GM18498 (cell line): ENCODE data around the gene NR1H2.
A peak's percentile ranks its signal among the peaks of the same experiment; 100 is the strongest.
"Not testable (repeated sequence)": the region's sequence is repeated elsewhere in the genome, so short reads cannot be mapped to it uniquely, and the experiment has no call there.

Experiments
- ATAC-seq: cut with Tn5 transposase; IDR thresholded peaks from one replicate; pipeline ENCODE4 v1.9.1; 2021; ENCODE audit warnings: mild to moderate bottlenecking, moderate library complexity; ENCODE audit not compliant: unreplicated experiment

The NR1H2 gene

DNA sequence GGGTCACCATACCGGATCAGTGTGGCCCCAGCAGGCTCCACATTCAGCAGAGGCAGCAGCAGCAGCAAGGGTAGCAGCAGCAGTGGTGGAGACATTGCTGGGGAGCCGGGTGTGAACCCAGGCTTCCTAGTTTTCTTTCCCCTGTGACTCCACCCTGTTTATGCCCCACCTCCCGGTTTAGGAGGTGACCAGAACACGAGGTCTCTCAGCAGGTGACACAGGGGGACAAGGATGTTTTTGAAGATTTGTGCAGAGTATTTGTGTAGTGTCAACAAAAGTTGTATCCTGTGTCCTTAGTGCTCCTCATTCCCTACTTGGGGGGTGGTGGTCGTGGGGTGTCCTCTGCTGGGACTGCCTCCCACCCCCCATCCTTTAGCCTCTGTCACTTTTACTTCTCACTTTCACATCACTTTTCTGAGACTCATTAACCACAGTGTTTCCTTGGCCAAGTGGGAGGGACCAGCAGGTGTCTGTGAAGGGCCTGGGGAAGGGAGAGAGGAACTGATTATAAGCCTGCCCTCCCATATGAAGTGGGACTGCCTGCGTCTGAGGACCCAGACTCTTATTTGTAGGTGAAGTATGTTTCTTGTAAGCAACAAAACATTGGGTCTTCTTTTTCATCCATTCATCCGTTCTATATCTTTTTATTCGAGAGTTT, 31.5 kb upstream of the NR1H2 start:
- no peak for ATAC-seq

DNA sequence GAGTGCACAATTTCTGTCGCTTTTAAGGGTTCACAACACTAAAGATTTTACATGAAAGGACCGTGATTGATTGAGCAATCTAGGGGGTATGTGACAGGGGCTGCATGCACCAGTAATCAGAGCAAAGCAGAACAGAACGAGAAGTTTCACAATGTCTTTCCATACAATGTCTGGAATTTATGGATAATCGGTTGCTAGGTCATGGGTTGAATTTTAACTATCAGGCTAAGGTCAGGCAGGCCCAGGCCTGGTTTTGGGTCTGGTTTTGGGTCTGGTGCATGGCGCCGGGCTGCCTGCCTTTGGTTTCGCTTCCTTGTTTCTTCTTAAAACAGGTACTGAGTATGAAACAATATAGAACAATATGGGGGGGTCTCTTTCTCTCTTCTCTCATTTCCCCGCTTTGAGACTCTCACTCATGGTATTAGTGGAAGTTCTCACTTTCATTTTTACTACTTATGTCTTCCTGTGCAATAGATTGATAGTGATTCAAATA, 29.1 kb upstream of the NR1H2 start:
- peak; percentile 54 for ATAC-seq

DNA sequence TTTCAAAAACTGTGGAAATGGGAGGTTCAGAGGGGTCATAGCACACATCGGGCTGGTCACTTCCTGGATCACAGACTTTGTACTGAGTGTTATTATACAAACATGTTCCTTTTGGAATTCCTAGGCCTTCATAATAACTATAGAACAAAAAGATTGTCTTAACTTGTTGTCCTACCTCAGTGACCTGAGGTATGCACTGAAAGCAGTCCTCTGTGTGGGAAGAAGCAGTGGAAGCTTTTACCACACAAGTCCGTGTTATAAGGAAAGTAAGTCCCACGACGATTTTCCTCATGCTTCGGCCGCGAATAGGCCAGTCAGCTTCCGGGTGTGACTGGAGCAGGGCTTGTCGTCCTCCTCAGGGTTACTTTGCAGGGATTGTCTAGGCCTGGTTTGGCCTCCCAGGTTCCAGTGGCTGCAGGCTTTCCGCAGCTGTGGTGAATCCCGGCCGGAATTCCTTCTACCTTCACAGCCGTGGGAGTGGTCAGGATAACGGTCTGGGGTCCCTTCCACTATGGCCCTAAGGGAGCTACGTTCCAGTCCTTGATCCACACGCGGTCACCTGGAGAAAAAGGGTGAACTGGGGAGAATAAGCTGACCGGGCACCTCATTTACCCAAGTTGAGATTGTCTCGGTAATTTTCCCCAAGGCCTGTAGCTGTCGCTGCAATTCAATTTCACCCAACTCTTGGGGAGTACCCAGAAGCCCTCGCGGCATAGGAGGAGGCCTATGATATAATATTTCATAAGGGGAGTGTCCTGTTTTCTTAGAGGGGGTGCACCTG, 26.8 kb upstream of the NR1H2 start:
- no peak for ATAC-seq

DNA sequence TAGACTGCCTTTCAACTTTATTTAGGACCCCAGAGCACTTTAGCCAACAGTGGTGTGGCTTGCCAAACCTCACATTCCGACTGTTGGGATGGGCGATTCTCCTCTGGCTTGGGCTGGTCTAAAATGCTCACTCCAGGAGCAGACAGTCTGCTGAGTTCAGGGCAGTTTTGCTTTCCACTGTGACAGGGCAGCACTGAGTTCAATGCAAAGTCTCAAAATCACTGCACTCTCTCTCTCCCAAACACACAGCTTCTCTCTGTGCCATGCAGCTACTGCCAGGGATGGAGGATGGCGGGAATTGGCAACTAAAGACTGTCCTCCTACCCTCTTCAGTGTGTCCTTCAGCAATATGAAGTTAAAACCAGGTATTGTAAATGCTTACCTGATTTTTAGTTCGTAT, 24.0 kb upstream of the NR1H2 start:
- ATAC-seq = no peak

DNA sequence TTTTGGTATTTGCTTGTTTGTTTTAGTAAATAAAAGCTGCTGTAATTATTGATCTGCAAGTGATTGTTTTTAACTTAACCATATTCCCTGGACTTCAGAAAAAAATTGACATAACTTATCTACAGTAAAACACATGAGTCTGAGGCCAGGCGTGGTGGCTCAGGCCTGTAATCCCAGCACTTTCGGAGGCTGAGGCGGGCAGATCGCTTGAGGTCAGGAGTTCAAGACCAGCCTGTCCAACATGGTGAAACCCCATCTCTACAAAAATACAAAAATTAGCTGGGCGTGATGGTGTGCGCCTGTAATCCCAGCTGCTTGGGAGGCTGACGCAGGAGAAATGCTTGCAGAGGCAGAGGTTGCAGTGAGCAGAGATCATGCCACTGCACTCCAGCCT, 22.8 kb upstream of the NR1H2 start:
- ATAC-seq = not testable (repeated sequence)

DNA sequence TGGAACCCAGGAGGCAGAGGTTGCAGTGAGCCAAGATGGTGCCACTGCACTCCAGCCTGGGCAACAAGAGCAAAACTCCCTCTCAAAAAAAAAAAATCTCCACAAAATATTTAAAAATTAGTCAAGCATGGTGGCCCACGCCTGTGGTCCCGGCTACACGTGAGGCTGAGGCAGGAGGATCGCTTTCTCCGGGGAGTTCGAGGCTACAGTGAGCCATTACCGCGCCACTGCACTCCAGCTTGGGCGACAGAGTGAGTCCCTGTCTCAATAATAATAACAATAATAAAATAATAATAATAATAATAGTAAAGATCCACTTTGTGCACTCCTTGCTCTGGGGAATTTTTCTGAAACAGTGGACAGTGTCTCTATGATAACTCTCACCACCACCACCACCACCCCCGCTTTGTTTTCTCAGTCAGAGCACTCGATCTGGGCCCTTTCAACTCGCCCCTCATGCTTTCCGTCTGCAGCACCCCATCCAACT, 19.5 kb upstream of the NR1H2 start:
- no peak for ATAC-seq

DNA sequence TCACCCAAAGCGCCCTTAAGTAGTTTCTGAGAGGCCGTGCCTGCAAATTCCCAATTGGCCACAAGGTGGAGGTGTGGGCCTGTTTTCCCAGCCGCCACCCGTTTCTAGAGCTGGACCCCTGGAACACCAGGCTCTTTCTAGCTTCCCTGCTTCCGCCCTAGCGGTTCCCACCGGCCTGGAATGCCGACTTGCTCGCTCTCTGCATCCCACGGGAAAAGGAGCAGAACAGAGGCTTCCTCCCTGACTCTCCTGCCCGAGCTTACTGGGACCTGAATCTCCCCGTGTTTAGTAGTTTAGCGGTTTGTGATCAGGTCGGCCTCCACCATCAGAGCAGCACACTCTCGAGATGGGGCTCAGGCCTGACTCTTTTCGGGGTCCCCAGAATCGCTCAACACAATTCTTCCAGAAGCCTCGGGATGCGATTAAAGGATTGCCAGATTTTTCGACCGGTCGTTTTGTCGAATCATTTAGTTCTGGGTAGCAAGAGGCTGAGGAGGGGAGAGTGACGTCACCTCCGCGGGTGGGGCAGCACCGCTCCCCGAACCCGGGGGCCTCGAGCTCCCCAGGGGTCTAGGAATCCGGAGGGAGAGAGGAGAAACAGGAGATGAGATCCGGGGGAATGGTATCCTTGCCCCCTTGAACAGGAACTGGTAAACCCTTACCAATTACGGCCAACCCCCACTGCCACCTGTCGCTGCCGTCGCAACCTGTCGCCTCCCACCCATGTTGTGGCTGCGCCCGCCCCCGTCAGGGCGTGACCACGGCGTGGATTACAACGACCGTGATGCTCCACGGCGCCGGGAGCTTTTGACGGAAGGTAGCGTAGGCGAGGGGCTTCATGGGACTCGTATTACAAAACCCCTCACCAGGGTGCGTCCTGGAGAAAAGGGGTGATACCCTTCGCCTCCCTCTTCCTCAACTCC, 18.8 kb upstream of the NR1H2 start:
- ATAC-seq = peak; percentile 52

DNA sequence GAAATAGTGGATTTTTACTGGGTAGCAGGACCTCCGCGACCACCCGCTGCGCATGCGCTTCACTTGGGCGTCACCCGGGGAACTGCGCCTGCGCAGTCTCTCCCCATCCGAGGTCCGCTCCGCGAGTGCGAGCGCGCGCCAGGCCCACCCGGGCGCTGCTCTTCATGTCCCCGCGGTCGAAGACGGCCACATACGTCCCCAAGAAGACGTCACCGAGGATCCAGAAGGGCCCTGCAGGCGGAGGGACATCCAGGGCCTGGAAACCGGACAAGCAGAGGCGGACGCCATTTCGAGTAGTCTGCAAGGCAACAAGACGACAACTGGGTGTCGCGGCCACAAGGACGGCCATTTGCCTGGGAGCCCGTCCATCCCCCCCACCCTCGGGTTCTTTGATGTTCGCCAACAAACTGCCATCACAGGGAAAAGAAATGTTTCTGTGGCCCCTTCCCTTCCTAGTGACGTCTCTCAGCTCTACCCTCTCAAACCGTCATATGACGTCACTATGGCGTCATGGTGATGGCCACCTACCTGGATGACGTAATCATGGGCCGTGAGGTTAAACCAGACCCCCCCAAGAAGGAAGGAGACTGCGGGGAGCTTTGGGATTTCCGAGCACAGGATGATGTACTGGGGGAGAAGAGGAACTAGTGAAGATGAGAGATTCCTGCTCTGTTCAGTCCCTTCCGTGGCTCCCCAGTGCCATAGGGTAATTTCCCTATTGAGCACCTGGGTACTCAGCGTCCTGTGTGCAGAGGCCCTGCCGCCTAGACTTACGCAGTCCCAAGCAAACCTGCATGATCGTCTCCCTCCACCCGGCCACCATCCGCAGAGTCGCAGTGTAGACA, 17.6 kb upstream of the NR1H2 start:
- no peak for ATAC-seq

DNA sequence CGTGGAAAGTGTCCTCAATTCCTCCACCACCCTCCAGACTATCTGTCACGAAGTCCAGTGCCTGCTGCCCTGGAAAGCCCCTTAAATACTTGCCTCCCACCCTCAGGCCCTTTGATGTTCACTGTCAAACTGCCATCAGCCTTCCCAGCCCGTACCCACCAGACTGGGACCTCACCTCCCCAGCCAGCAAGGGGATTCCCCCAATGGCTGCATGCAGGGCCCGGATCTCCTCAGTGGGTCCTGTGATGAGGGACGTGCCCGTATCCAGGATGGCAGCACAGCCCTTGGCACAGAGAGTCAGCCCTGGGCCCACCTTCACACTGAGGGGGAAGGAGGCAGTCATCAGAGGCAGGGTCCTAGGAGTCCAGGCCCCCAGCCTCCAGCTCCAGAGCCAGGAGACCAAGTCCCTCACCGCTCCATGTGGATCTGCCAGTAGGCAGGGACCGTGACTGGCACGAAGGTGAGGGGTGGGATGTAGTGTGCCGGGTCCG, 16.9 kb upstream of the NR1H2 start:
- no peak for ATAC-seq

DNA sequence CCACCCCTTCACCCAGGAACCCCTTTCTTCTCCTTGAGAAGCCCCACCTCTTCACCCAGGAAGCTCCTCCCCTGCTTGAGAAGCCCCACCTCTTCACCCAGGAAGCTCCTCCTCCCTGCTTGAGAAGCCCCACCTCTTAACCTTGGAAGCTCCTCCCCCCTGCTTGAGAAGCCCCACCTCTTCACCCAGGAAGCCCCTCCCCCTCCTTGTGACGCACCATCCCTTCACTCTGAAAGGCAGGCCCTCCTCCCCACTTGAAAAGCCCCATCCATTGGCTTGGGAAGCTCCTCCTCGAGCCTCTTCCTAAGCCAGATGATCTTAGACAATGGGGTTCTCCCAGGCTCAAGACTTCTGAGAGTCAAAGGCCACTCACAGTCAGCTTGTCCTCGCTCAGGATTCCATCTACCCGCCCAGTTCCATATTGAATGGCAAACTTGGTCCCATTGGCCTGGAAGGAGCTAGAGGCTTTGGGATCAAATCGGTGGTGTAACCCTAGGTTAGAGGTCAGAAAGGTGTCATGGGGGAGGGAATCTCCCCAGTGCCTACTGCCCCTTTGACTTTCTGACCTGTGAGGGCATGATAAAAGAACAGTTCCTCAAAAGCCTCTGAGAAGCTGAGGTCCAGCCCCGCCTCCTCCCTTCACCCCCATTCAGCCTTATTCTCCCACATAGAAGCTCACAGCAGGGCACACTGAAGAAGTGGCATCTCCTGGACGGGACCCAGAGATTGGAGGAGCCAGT, 14.8 kb upstream of the NR1H2 start:
- no peak for ATAC-seq

DNA sequence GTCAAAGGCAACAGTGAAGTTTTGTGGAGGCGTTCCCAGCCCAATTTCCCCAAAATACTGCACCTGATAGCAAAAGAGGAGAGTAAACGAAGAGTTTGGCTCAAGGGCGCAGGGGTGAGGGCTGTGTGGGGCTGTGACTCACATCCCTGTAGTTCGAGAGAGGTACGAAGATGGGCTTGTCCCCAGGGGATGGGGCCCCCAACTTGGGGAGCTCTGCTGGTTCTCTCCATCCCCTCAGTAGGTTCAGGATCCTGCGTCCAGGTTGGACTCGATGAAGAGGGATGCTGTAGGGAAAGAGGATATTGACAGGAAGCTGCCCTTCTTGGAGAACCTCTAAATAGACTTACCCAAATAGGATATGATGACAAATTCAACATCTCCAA, 14.2 kb upstream of the NR1H2 start:
- ATAC-seq = no peak

DNA sequence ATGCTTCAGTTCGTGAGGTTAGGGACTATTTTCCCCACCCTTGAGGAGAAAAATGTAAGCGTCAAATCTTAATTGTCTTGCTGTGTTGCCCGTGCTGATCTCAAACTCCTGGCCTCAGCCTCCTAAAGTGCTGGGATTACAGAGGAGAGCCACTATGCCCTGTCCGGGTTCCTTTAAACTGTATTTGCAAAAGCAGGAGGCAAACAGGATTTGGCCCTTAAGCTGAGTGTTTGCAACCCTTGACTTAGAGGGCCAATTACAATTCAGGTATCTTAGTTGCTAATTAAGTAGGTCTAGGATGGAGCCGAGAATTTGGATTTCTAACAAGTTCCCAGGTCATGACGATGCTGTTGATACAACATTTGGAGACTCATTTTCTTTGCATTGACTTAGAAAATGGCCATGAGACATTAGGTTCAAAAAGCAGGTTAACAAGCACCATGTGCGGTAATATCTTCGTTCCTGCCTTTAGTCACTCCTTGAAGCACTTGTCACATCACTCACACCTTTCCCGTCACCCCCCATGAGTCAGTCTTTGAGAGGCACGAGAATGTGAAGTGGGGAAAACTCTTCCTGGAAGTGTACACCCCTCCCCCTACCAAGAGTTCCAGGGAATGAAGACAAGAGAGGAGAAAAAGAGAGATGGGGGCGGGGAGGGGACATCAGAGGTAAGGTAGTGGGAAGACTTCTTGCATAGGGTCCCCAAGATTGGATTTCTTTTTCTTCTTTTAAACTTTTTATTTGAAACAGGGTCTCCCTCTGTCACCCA, 13.4 kb upstream of the NR1H2 start:
- ATAC-seq = no peak

DNA sequence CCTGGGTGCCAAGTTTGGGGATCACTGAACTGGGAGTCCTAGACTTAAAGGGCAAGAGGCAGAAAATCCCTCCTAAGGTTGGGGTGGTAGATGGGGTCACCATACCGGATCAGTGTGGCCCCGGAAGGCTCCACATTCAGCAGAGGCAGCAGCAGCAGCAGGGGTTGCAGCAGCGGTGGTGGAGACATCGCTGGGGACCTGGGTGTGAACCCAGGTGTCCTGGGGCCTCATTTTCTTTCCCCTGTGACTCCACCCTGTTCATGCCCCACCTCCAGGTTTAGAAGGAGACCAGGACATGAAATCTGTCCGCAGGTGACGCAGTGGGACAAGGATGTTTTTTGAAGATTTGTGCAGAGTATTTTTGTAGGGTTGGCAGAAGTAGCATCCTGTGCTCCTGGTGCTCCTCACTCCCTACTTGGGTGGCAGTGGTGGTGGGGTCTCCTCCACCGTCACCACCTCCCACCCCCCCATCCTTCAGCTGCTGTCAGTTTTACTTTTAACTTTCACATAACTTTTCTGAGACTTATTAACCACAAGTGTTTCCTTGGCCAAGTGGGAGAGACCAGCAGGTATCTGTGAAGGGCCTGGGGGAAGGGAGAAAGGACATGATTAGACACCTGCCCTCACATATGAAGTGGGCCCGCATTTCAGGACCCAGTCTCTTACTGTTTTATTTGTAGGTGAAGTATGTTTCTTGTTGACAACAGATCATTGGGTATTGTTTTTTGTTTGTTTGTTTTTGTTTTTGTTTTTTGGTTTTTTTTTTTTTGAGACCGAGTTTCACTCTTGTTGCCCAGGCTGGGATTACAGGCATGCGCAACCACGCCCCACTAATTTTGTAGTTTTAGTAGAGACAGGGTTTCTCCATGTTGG, 10.6 kb upstream of the NR1H2 start, which contains the start of gene NAPSA:
Gene NAPSA (minus strand): TSS at position 206 of the 873 bp plus-strand sequence. CDS start 18 bp downstream, at position 188.
- ATAC-seq = no peak

DNA sequence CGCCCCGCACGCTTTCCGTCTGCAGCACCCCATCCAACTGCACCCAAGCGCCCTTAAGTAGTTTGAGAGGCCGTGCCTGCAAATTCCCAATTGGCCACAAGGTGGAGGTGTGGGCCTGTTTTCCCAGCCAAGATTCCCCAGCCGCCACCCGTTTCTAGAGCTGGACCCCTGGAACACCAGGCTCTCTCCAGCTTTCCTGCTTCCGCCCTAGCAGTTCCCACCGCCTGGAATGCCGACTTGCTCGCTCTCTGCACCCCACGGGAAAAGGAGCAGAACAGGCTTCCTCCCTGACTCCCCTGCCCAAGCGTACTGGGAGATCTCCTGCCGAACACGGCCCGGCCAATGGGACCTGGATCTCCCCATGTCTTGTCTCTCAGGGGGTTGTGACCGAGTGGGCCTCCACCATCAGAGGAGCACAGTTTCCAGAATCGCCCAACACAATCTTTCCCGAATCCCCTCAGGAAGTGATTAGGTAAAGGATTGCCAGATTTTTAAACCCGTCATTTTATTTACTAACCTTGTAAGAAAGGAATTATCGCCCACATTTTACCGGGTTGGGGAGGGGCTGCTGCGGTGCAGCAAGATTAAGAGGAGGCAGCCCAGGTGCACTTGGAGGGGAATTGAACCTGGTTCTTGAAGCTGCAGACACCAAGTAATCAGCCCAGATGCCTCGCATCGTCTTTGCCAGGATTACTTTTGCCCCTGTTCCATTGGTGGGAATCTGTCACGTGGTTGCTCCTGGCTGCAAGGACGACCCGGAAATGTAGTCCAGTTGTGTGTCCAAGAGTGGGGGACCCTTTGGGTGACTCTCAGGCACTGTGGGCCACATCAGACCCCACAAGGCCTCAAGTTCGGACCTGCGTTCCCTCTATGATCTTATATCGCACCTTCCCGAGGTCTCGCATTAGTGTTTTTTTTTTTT, 7.3 kb upstream of the NR1H2 start:
- ATAC-seq = no peak

DNA sequence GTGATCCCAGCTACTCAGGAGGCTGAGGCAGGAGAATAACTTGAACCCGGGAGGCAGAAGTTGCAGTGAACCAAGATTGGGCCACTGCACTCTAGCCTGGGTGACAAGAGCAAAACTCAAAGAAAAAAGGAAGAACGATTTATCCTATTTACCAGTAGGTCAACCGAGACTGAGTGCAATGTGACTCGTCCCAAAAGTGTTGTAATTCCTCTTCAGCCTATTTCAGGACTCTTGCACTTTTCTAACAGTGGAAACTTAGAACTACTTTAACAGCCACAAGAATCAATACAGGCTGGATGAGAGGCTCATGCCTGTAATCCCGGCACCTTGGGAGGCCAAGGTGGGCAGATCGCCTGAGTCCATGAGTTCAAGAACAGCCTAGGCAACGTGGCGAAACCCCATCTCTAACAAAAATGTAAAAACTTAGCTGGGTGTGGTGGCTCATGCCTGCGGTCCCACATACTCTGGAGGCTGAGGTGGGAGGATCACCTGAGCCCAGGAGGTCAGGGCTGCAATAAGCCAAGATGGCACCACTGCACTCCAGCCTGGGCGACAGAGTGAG, 4.3 kb upstream of the NR1H2 start:
- ATAC-seq = no peak

DNA sequence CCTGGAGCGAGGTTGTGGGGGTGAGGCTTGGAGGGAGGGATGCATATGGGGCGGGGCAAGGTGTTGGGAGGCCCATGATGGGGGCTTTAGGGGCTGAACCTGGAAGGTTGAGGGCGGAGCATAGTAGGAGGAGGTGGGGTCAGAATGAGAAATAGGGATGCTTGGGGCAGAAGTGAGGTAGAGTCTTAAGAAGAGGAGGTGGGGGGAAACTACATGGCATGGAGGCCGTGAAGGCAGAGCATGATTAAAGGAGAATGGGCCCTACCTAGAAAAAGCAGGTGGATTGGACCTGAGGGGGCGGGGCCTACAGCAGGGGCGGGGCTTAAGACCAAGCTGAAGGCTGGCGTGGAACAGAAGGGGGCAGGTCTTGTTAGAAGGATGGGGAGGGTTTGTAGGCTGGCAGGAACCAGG, 799 bp downstream of the NR1H2 start:
- ATAC-seq = peak; percentile 2
